ENCODE data around the gene CDRT15L2.
"Not testable (repeated sequence)": the region's sequence is repeated elsewhere in the genome, so short reads cannot be mapped to it uniquely, and the experiment has no call there.

CDRT15L2 gene

DNA sequence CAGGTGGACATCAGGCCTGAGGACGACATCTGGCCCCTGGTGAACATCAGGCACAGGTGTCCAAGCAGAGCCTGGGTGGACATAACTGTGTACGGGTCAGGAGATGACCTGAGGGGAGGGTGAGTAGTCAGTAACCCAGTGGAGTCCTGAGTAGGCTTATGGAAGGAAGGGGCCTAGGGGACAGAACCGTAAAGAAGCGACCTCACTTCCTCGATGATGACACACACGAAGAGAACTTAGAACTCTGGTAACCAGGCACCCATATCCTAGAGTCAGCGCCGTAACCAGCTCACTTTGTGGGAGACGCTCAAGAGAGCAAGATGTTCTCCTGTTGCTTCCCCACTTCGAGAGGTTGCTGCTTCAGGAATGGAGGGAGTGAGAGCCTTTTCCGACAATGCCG, at the start of gene CDRT15L2:
Gene CDRT15L2, plus strand, starts transcription at position 301 of the 400 bp plus-strand sequence. Its CDS starts 20 bp downstream, at position 321.
- DNase-seq (ENCODE audit: low spot score): not testable (repeated sequence)

DNA sequence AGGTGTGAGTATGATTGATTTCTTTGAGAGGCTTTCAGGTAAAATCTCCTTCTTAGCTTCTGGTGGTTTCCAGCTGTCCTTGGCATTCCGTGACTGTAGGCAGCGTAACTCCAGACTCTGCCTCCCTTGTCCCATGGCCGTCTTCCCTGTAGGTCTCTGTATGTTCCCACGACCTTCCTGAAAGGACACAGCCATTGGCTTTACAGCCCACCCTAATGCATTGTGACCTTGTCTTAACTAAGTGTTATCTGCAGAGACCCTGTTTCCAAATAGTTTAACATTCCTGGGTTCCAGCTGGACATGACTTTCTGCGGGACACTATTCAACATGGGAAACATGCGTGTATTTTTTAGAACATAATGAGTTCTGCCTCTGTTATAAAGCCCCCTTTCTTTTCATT, 49.4 kb upstream of the CDRT15L2 start:
- DNase-seq (ENCODE audit: low spot score): not testable (repeated sequence)

DNA sequence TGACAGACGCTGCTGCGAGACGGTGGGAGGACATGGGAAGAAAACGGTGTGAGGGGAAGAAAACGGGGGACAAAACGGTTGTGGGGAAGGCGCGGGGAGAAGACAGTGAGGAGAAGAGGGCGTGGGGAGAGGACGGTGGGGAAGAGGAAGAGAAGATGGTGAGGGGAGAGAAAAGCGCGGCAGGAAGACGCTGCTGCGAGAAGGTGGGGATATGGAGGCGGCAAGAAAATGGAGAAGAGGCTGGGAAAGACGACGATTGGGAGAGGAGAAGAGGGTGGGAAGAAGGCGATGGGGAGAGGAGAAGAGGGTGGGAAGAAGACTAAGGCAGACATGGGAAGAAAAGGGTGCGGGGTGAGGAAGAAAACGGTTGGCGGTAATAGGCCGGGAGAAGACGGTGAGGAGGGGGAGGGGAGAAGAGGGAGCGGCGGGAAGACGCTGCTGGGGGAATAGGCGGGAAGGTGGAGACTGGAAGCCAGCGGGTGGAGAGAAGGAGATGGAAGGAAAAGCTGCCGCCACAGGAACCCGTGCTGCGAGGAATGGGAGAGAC, 46.9 kb upstream of the CDRT15L2 start:
- DNase-seq (ENCODE audit: low spot score): not testable (repeated sequence)

DNA sequence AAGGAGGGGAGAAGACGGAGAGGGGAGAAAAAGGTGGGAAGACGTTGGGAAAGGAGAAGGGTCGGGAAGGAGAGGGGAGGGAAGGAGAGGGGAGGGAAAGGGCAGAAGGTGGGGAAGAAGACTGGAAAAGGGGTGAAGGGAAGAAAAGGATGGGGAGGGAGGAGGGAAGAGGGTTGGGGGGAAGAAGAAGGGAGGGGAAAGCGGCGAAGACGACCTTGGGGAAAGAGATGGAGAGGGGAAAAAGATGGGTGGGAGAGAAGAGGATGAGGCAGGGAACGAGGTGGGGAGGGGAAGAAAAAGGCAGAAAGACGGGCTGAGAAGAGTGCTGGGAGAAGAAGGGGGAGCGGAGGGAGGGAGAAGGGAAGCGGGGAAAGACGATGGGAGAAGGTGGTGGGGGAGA, 46.3 kb upstream of the CDRT15L2 start:
- not testable (repeated sequence) for DNase-seq (ENCODE audit: low spot score)

DNA sequence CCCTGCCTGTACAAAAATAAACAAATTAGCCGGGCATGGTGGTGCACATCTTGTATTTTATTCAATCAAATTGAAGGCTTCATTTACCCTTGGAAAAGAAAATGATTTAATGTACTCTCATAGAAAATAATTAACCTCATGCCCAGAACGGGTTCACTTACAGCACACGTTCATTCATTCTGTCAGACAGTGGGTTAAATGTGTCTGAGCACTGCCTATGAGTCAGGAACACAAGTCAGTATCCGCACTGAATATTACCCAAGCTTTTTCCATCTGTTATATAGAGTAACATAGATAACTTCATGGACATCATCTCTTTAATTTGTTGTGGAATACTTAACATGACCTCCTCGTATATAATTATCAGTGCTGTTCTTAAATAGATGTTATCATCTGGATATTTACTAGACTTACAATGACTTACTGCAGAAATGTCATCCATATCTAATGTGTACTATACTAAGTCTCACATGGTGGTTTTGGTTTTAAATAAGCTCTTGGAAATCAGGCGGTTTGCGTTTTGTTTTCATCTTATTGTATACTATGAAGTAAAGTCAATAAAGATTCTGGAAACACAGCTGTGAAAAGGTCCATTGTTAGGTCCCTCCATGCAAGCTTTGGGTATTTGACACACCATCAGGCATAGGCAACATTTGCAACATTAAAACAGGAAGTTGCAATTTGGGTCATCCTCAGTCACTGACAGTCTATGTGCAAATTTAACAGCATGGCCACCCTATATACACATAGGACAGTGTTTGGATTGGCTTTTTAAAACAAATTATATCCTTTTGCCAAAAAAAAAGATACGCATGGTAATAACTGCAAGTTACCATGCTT, 44.6 kb upstream of the CDRT15L2 start:
- not testable (repeated sequence) for DNase-seq (ENCODE audit: low spot score)

DNA sequence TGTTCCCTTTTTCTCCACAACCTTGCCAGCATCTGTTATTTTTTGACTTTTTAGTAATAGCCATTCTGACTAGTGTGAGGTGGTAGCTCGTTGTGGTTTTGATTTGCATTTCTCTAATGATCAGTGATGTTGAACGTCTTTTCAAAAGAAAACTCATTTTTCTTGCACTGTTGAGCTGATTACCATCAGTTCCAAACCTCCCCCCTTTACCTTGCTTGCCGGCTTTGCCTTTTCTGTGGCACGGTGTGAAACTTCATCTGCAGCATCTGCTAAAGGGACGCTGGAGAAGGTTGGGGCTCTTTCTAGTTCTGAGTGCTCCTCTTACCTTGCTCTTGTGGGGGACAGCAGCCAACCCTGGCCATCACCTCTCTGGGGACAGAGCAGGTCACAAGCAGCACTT, 39.1 kb upstream of the CDRT15L2 start:
- not testable (repeated sequence) for DNase-seq (ENCODE audit: low spot score)

DNA sequence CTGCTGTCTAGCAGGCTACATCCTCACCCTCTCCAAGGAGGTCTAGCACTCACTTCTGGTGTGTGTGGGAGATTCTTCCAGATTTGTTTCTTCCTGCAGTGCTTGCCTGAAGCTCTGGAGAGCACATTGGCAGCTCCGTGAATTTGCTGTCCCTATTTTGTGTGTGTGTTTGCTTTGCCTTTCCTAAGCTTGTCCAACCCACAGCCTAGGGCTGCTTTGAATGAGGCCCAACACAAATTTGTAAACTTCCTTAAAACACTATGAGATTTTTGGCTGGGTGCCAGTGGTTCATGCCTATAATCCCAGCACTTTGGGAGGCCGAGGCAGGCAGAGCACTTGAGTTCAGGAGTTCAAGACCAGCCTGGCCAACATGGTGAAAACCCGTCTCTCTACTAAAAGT, 38.7 kb upstream of the CDRT15L2 start:
- not testable (repeated sequence) for DNase-seq (ENCODE audit: low spot score)

DNA sequence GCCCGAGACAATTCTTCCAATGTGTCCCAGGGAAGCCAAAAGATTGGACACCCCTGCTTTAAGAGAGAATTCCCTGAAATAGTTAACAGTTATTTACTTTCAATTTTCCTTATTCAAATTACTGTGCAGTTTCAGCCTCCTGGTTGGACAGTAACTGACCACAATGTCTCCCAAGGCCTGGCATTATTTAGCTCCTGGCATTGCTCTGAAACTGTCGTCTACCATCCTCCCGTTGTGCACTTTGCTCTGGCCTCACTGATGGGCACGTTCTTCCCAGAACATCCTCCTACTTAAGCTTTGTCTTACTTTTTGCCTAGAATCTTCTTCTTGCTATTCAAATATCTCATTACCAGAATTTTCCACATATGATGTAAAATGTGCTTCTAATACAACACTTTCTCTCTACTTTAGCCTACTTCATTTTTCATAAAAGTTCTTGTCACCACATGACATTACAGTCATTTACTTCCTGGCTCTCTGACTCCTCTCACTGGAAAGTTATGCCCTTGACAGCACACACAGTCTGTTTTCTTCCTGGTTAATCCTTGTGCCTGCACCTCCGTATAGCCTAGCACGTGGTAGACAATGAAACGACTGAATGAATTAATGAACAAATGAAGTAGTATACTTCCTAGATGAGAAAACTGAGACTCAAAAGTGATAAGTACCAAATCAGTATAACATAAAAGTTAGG, 37.5 kb upstream of the CDRT15L2 start:
- DNase-seq (ENCODE audit: low spot score): not testable (repeated sequence)

DNA sequence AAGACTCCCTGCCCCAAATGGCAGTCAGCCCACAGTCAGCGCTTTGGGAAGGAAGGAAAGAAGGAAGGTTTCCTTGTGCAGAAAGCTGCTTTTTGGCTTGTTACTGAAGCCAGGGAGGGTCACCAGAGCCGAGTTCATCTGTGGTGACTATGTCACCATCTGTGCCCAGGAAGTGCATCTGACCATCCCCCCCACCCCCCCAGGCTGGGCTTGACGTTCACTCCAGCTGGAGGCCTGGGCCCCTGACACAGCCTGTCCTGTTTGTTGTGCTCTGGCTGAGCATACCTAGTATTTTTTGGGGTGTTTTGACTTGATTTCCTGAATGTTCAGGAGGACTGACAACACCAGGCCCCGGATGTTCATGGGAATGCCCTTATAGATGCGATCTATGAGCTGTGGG, 31.6 kb upstream of the CDRT15L2 start:
- not testable (repeated sequence) for DNase-seq (ENCODE audit: low spot score)

DNA sequence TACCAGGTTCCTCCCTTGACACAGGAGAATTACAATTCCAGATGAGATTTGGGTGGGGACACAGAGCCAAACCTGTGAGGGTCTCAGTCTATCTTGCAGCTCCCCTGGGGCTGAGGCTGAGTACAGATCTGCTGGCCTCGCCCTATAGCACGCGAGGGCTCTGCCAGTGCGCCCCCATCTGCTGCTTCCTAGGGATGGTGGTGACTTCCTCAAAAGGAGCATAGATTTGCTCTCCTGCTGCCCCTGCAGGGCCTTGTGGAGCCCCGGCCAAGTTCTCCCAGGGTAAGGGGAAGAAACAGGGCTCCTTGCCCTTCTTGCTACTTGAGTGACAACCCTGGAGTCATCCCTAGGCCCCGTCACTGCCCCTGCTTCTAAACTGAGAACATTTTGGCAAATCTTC, 26.6 kb upstream of the CDRT15L2 start:
- DNase-seq (ENCODE audit: low spot score): not testable (repeated sequence)

DNA sequence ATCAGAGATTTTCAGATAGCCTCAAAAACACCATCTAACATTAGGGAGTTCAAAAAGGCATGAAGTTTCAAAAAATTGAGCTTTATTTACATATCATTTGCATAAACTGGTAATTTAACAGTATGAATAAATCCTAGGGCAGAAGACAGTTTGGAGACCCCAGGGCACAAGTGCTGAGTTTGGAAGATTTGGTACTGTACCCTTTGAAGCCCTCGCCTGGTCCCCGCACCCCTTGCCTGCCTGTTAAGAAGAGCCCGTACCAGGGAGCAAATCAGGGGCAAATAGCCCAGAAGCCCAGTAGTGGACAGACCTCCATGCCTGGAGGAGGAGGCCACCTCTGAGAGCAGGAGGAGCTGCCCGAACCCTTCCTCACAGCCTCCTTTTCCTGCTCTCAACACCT, 24.8 kb upstream of the CDRT15L2 start:
- not testable (repeated sequence) for DNase-seq (ENCODE audit: low spot score)

DNA sequence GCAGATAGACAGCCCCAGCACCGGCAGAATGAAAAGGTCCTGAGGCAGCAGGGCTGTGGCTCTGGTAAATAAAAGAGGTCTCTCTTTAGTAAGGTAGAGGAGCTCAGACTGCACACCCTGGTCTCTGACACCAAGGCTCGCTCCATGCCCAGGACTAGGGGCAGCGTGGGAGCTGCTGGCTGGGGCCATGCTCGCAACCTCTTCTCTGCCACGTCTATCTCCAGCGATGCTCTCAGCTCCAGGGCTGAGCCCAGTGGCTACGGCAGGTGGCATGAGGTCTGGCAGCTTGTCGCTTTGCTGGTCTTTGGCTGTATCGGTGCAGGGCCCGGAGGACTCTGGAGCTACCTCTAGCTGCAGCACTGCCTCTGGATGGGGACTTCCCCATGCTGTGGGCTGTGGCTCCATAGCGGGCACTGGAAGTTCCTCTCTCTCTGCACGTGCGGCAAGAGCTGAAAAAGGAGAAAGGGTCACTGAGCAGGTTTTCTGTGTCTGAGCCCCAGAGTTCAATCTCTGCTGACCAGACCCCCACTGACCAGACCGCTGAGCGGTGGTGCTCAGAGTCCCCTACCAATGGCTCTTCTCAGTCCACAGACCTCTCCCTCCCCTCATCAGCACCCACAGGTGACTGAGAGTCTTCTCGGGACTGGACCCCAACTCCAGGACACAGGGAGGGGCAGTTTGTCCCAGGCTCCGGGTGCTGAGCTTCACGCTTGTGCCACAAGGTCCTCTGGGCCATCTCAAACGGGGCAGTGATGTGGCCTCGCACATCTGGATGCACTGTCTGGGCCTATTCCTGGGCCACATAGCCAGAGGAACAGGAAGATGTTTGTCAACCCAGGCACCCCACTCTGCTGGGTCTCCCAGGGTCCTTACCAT, 24.2 kb upstream of the CDRT15L2 start:
- not testable (repeated sequence) for DNase-seq (ENCODE audit: low spot score)

DNA sequence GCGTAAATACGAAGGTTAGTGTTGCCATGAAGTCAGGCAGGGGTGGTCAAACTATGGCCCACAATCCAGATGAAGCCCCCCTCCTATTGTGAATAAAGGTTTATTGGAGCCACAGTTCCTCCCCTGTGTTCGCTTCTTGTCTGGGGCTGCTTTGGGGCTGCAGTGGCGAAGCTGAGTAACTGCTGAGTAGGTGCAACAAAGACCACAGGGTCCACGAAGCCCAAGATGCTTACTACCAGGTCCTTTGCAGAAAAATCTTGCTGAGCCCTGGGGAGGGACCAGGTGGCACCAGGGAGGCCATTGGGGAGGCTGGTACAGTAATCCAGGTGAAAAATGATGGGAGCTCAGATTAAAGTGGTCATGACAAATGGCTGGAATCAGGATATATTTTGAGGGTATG, 21.4 kb upstream of the CDRT15L2 start:
- not testable (repeated sequence) for DNase-seq (ENCODE audit: low spot score)

DNA sequence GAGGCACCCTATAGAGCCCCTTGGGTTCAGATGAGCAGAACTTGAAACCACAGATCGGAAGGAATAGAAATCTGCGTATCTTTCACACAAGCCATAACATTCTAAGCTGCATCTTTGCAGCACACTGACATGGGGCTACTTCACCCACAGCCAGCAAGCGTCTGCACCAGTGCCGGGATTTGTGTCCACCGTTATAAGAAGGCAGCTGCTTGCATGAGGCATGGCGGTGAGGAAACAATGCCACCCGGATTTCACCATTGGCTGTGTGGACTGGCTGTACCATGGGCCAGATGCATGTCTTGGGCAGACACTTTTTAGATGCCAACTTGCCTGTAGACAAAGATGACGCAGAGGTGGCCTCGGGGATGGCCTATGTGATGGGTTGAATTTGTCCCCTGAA, 20.5 kb upstream of the CDRT15L2 start:
- not testable (repeated sequence) for DNase-seq (ENCODE audit: low spot score)

DNA sequence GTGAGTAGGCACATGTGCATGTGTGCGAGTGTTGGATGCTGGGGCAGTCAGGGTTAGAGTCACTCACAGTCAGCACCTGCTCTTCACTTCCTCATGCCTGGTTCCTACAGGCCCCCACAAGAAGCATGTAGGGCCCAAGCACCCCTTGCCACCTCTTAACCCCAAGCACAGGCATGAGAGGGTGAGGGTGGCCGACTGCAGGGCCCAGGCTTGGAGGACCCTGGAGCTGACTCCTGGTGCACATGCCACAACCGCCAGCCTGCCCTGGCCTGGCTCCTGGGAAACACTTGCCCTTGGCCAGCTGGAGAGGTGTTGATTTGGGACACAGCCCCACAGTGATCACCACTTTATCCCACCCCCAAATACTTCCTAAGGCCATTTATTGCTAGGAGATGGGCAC, 16.9 kb upstream of the CDRT15L2 start:
- DNase-seq (ENCODE audit: low spot score): no peak

DNA sequence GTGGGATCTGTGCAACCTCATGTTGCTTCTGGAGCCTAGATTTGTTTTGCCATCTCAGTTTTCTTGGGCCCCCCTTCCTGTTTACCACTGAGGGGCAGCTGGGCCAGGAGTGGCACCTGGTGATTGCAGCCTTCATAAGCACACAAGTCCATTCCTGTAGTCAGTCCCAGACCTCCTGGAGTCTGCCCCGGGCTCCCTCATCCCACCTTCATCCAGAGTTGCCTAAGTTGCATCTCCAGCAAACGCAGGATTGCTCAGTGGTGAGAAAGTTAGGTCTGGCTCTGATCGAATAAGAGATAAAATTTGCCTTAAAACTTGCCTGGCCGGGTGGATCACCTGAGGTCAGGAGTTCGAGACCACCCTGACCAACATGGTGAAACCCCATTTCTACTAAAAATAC, 14.3 kb upstream of the CDRT15L2 start:
- DNase-seq (ENCODE audit: low spot score): not testable (repeated sequence)

DNA sequence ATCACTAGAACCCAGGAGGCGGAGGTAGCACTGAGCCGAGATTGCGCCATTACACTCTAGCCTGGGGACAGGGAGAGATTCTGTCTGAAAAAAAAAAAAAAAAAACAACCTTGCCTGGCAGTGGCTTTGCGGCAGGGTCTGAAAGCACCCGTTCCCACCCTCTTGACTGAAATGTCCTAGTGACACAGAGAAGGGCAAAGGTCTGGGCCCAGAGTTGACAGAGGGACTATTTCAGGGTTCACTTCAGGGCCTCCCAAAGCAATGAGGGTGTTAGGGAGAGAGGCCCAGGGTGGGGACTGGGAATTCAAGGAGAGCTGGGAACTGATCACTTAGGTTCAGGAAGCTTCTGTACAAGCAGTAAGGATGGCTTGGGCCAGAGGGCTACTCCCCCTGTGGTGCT, 13.8 kb upstream of the CDRT15L2 start:
- no peak for DNase-seq (ENCODE audit: low spot score)

DNA sequence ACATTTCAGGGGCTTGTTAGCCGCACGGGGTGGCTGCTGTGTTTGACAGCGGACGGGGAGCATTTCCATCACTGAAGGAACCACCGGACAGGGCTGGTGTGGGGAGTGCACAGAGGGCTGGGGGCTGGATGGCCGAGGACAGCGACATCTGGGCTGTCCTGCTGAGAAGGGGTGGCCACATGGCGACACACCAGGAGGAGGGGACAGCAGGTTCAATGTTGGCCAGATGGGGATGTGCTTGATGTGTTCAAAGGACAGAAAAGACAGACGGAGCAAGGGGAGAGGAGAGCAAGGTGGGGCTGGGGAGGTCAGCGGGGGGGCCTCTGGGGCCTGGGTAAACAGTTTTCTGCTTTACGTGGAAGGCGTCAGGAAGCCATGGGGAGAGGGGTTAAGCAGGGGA, 12.8 kb upstream of the CDRT15L2 start:
- not testable (repeated sequence) for DNase-seq (ENCODE audit: low spot score)

DNA sequence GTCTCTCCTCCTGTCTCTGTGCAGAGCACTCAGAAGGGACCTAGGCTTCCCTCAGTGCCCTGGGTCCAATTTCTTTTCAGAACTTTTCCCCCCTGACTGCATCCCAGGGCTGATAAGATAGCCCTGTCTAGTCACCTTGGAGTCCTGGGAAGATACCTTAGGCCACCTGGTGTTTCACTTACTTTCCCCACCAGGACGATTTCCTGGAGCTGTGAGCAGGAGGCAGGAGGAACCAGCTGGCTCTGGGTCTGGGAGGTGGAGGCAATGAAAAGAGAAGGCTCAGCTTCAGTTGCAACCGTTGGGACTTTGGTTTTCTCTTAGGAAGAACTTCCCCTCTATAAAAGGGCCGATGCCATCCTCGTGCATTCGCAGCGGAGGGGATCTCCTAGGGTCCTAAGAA, 12.1 kb upstream of the CDRT15L2 start:
- not testable (repeated sequence) for DNase-seq (ENCODE audit: low spot score)

DNA sequence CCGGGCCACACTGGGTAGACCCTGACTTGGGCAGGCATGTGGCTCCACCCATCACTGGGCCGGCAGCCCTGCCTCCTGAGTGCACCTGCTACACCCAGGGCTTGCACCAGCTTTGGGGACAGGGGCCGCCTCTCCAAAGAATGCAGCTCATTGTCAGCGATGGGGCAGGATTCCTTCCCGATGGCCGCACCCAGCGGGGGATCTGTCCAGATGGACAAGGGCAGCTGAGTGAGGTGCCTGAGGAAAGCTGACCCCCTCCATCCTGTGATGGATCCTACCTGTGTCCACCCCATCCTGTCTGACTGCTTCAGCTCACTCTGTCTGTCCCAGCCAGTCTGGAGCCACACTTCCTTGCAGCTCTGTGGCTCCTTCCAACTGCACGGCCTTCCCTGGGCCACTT, 10.9 kb upstream of the CDRT15L2 start:
- DNase-seq (ENCODE audit: low spot score): not testable (repeated sequence)

DNA sequence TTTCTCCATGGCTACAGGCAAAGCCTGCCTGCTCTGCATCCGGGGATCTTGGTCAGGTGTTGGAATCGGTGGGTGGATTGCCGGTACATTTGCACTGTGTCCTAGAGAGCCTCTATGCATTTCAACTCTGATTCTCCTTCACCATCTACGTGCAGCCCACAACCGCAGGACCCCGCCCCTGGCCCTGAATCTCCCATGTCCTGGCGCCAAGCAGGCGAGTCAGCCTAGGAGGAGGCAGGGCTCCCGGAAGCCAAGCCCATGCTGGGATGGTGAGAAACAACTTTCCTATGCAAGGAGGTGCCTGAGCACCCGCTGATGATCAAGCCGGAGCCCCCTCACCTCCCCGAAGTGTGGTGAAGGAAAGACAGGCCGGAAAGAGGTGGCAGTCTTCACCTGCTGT, 7.9 kb upstream of the CDRT15L2 start:
- not testable (repeated sequence) for DNase-seq (ENCODE audit: low spot score)

DNA sequence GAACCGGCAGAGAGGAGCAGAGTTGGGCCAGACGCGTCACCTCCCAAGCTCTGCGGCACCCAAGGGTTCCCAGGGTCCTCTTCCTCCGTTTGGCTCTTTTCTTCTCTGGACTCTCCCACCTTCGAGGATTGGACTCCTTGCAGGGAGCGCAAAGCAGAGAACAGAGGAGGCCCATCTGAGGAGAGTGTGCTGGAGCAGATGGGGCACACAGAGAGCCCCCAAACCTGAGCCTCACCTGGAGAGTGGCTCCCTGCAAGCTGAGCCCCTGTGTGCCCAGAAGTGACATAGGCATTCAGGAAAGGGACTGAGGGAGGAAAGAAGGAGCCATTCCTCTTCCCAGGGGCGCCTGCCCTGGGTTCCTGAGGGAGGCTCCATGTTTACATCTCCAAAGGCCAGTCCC, 6.3 kb upstream of the CDRT15L2 start:
- DNase-seq (ENCODE audit: low spot score): not testable (repeated sequence)
